ENCODE measurements around the gene ANK2. TPM values are rescaled to one million over a fixed set of nuclear protein-coding genes. Genes with fewer than 3 reads are reported as not detected.

The ANK2 gene
- polyA plus RNA-seq, 1 donor (not counting 4 experiments of a cell fraction or from before 2014, with no cell fraction given): 0.22 TPM

GRCh38 chr4:113209153-113209552, 159.7 kb downstream of the ANK2 start:
- DNase-seq (ENCODE audit: low read depth, low spot score): no peak
- no peaks in the 10 kb centered on the region for H3K27me3 ChIP-seq (ENCODE audit: control insufficient read depth, extremely low read depth, insufficient read depth, low read length)
- dilution Hi-C loops (cut with MboI; ENCODE audit: extremely low pct_ligation_motif_present, low sequenced_read_pairs): no loop called here
- no peak for FAIRE-seq
- no peak for TF ChIP-seq EZH2 (IDR thresholded peaks at IDR 0.05; ENCODE audit: low read length)
- no peak for TF ChIP-seq CTCF (optimal IDR thresholded peaks at IDR 0.05 in 1 of 3, IDR thresholded peaks at IDR 0.05 in 1 of 3, conservative IDR thresholded peaks at IDR 0.05 in 1 of 3; ENCODE audit: extremely low read depth in 1 of 3, insufficient read depth in 2 of 3, low read length in 3 of 3)
- no peaks in the 10 kb centered on the region for H3K4me1 ChIP-seq (ENCODE audit: control insufficient read depth, extremely low read depth, insufficient read depth, low read length)
- no peaks in the 10 kb centered on the region for H3K36me3 ChIP-seq (ENCODE audit: control insufficient read depth in 2 of 2, extremely low read depth in 1 of 2, insufficient read depth in 2 of 2, low read length in 2 of 2)
- H3K4me3 ChIP-seq (ENCODE audit: control insufficient read depth in 2 of 3, extremely low read depth in 1 of 3, insufficient read depth in 2 of 3, low read depth in 1 of 3, low read length in 3 of 3): no peak overlapping the region
- H3K27ac ChIP-seq (ENCODE audit: control insufficient read depth, insufficient read depth, low read length): no peak overlapping the region
- no peaks in the 10 kb centered on the region for H3K9me3 ChIP-seq (ENCODE audit: control insufficient read depth, low read depth, low read length)
- H3K79me2 ChIP-seq (ENCODE audit: control insufficient read depth, insufficient read depth, low read length): no peaks in the 10 kb centered on the region
- no peaks in the 10 kb centered on the region for H3K9me1 ChIP-seq (ENCODE audit: control insufficient read depth, extremely low read depth, insufficient read depth, low read length)
- H2AFZ ChIP-seq (ENCODE audit: control insufficient read depth, low read length): no peak overlapping the region
- no peak overlapping the region for H3K4me2 ChIP-seq (ENCODE audit: control insufficient read depth, extremely low read depth, insufficient read depth, low read depth, low read length)
- no peaks in the 10 kb centered on the region for H4K20me1 ChIP-seq (ENCODE audit: control insufficient read depth, extremely low read depth, insufficient read depth, low read length)
- H3K9ac ChIP-seq (ENCODE audit: control insufficient read depth, extremely low read depth, insufficient read depth, low read length): no peak overlapping the region

GRCh38 chr4:113209652-113210320, 160.3 kb downstream of the ANK2 start:
- FAIRE-seq (no peak), DNase-seq (ENCODE audit: low read depth, low spot score) (no peak)
- no peaks in the 10 kb centered on the region for H3K36me3 ChIP-seq (ENCODE audit: control insufficient read depth in 2 of 2, extremely low read depth in 1 of 2, insufficient read depth in 2 of 2, low read length in 2 of 2)
- no peak overlapping the region for H2AFZ ChIP-seq (ENCODE audit: control insufficient read depth, low read length)
- H3K27me3 ChIP-seq (ENCODE audit: control insufficient read depth, extremely low read depth, insufficient read depth, low read length): no peaks in the 10 kb centered on the region
- no peak overlapping the region for H3K27ac ChIP-seq (ENCODE audit: control insufficient read depth, insufficient read depth, low read length)
- no peak overlapping the region for H3K4me3 ChIP-seq (ENCODE audit: control insufficient read depth in 2 of 3, extremely low read depth in 1 of 3, insufficient read depth in 2 of 3, low read depth in 1 of 3, low read length in 3 of 3)
- H3K9me1 ChIP-seq (ENCODE audit: control insufficient read depth, extremely low read depth, insufficient read depth, low read length): no peaks in the 10 kb centered on the region
- H3K9ac ChIP-seq (ENCODE audit: control insufficient read depth, extremely low read depth, insufficient read depth, low read length): no peak overlapping the region
- dilution Hi-C loops (cut with MboI; ENCODE audit: extremely low pct_ligation_motif_present, low sequenced_read_pairs): no loop called here
- H3K4me1 ChIP-seq (ENCODE audit: control insufficient read depth, extremely low read depth, insufficient read depth, low read length): no peaks in the 10 kb centered on the region
- no peaks in the 10 kb centered on the region for H4K20me1 ChIP-seq (ENCODE audit: control insufficient read depth, extremely low read depth, insufficient read depth, low read length)
- no peaks in the 10 kb centered on the region for H3K9me3 ChIP-seq (ENCODE audit: control insufficient read depth, low read depth, low read length)
- no peaks in the 10 kb centered on the region for H3K79me2 ChIP-seq (ENCODE audit: control insufficient read depth, insufficient read depth, low read length)
- no peak for TF ChIP-seq EZH2 (IDR thresholded peaks at IDR 0.05; ENCODE audit: low read length)
- no peak for TF ChIP-seq CTCF (optimal IDR thresholded peaks at IDR 0.05 in 1 of 3, IDR thresholded peaks at IDR 0.05 in 1 of 3, conservative IDR thresholded peaks at IDR 0.05 in 1 of 3; ENCODE audit: extremely low read depth in 1 of 3, insufficient read depth in 2 of 3, low read length in 3 of 3)
- H3K4me2 ChIP-seq (ENCODE audit: control insufficient read depth, extremely low read depth, insufficient read depth, low read depth, low read length): no peak overlapping the region
